Measurements from ENCODE around the gene SLC16A13. TPM values are rescaled to one million over a fixed set of nuclear protein-coding genes. Genes with fewer than 3 reads are reported as not detected.

SLC16A13 gene
- total and polyA plus RNA-seq, 2 donors (not counting 1 experiment from before 2014, with no cell fraction given): 1.3 to 1.4 TPM

- no peak overlapping the region for H3K4me2 ChIP-seq (ENCODE audit: extremely low read depth, insufficient read depth, low read length)
- TF ChIP-seq EZH2 (IDR thresholded peaks at IDR 0.05; ENCODE audit: low read length, missing control alignments): no peak
- TF ChIP-seq CTCF (conservative IDR thresholded peaks at IDR 0.05 in 1 of 2, IDR thresholded peaks at IDR 0.05 in 1 of 2; ENCODE audit: low read depth in 1 of 2, low read length in 2 of 2): no peak
- no peak overlapping the region for H3K9ac ChIP-seq (ENCODE audit: insufficient read depth, low read length)
- DNase-seq (ENCODE audit: low read depth in 2 of 2): peak; percentile 73 to 84
- H3K36me3 ChIP-seq (ENCODE audit: control insufficient read depth, insufficient read depth, low read length): no peaks in the 10 kb centered on the region
- no peaks in the 10 kb centered on the region for H4K20me1 ChIP-seq (ENCODE audit: control insufficient read depth, extremely low read depth, insufficient read depth, low read length)
- no peaks in the 10 kb centered on the region for H3K27me3 ChIP-seq (ENCODE audit: control insufficient read depth, insufficient read depth, low read length)
- H2AFZ ChIP-seq (ENCODE audit: low read length): peak overlapping the region; percentile 65
- H3K9me3 ChIP-seq (ENCODE audit: control insufficient read depth, insufficient read depth, low read depth, low read length): no peaks in the 10 kb centered on the region
- H3K4me1 ChIP-seq (ENCODE audit: control insufficient read depth, extremely low read depth, insufficient read depth, low read length): peaks cover 7% of the 10 kb centered on the region
- H3K79me2 ChIP-seq (ENCODE audit: control insufficient read depth, insufficient read depth, low read length): no peaks in the 10 kb centered on the region
- no peak overlapping the region for H3K27ac ChIP-seq (ENCODE audit: insufficient read depth, low read length)
- H3K4me3 ChIP-seq (replicated peaks in 1 of 4; ENCODE audit: control extremely low read depth in 1 of 4, insufficient read depth in 1 of 4, low read depth in 3 of 4, low read length in 4 of 4): peak overlapping the region in 1 of 4 experiments; percentile 6
Observed at GRCh38 chr17:7023576-7024401, 12.0 kb upstream of the SLC16A13 start.

- H3K9me3 ChIP-seq (ENCODE audit: control insufficient read depth, insufficient read depth, low read depth, low read length): no peaks in the 10 kb centered on the region
- no peak overlapping the region for H3K4me3 ChIP-seq (replicated peaks in 1 of 4; ENCODE audit: control extremely low read depth in 1 of 4, insufficient read depth in 1 of 4, low read depth in 3 of 4, low read length in 4 of 4)
- H3K36me3 ChIP-seq (ENCODE audit: control insufficient read depth, insufficient read depth, low read length): no peaks in the 10 kb centered on the region
- H3K4me2 ChIP-seq (ENCODE audit: extremely low read depth, insufficient read depth, low read length): no peak overlapping the region
- H4K20me1 ChIP-seq (ENCODE audit: control insufficient read depth, extremely low read depth, insufficient read depth, low read length): no peaks in the 10 kb centered on the region
- peaks cover 7% of the 10 kb centered on the region for H3K4me1 ChIP-seq (ENCODE audit: control insufficient read depth, extremely low read depth, insufficient read depth, low read length)
- DNase-seq (ENCODE audit: low read depth in 2 of 2): no peak
- no peak overlapping the region for H3K9ac ChIP-seq (ENCODE audit: insufficient read depth, low read length)
- no peaks in the 10 kb centered on the region for H3K79me2 ChIP-seq (ENCODE audit: control insufficient read depth, insufficient read depth, low read length)
- TF ChIP-seq EZH2 (IDR thresholded peaks at IDR 0.05; ENCODE audit: low read length, missing control alignments): no peak
- no peak for TF ChIP-seq CTCF (conservative IDR thresholded peaks at IDR 0.05 in 1 of 2, IDR thresholded peaks at IDR 0.05 in 1 of 2; ENCODE audit: low read depth in 1 of 2, low read length in 2 of 2)
- H2AFZ ChIP-seq (ENCODE audit: low read length): no peak overlapping the region
- H3K27ac ChIP-seq (ENCODE audit: insufficient read depth, low read length): no peak overlapping the region
- H3K27me3 ChIP-seq (ENCODE audit: control insufficient read depth, insufficient read depth, low read length): no peaks in the 10 kb centered on the region
Observed at GRCh38 chr17:7024402-7024785, 11.4 kb upstream of the SLC16A13 start.

- H3K79me2 ChIP-seq (ENCODE audit: control insufficient read depth, insufficient read depth, low read length): no peaks in the 10 kb centered on the region
- no peaks in the 10 kb centered on the region for H4K20me1 ChIP-seq (ENCODE audit: control insufficient read depth, extremely low read depth, insufficient read depth, low read length)
- no peak overlapping the region for H3K9ac ChIP-seq (ENCODE audit: insufficient read depth, low read length)
- no peak overlapping the region for H2AFZ ChIP-seq (ENCODE audit: low read length)
- no peaks in the 10 kb centered on the region for H3K27me3 ChIP-seq (ENCODE audit: control insufficient read depth, insufficient read depth, low read length)
- TF ChIP-seq EZH2 (IDR thresholded peaks at IDR 0.05; ENCODE audit: low read length, missing control alignments): no peak
- TF ChIP-seq CTCF (conservative IDR thresholded peaks at IDR 0.05 in 1 of 2, IDR thresholded peaks at IDR 0.05 in 1 of 2; ENCODE audit: low read depth in 1 of 2, low read length in 2 of 2): no peak
- H3K36me3 ChIP-seq (ENCODE audit: control insufficient read depth, insufficient read depth, low read length): no peaks in the 10 kb centered on the region
- no peak overlapping the region for H3K4me3 ChIP-seq (replicated peaks in 1 of 4; ENCODE audit: control extremely low read depth in 1 of 4, insufficient read depth in 1 of 4, low read depth in 3 of 4, low read length in 4 of 4)
- no peak for DNase-seq (ENCODE audit: low read depth in 2 of 2)
- H3K4me2 ChIP-seq (ENCODE audit: extremely low read depth, insufficient read depth, low read length): no peak overlapping the region
- no peak overlapping the region for H3K27ac ChIP-seq (ENCODE audit: insufficient read depth, low read length)
- no peaks in the 10 kb centered on the region for H3K9me3 ChIP-seq (ENCODE audit: control insufficient read depth, insufficient read depth, low read depth, low read length)
- peaks cover 5% of the 10 kb centered on the region for H3K4me1 ChIP-seq (ENCODE audit: control insufficient read depth, extremely low read depth, insufficient read depth, low read length)
Observed at GRCh38 chr17:7025245-7025644, 10.6 kb upstream of the SLC16A13 start.
